Neuron (in vitro differentiated cells): ENCODE data around the gene PLA2G2C.

Experiments
- H2AFZ ChIP-seq: one replicate; pipeline ENCODE4 v1.6.1; 2013; ENCODE audit warnings: low read depth, mild to moderate bottlenecking, inconsistent platforms, low read length, moderate library complexity
- H3K27me3 ChIP-seq: one replicate; pipeline ENCODE4 v1.6.1; 2013; ENCODE audit warnings: low read length; ENCODE audit not compliant: insufficient read depth
- H3K36me3 ChIP-seq: one replicate; pipeline ENCODE4 v1.6.1; 2013; ENCODE audit warnings: low read length; ENCODE audit not compliant: insufficient read depth
- H3K4me1 ChIP-seq: one replicate; pipeline ENCODE4 v1.6.1; 2013; ENCODE audit warnings: low read length; ENCODE audit not compliant: insufficient read depth
- H3K4me3 ChIP-seq: 2 replicates; pipeline ENCODE4 v1.5.1; 2013; ENCODE audit warnings: mild to moderate bottlenecking, low read length, moderate library complexity
- H3K9me3 ChIP-seq: one replicate; pipeline ENCODE4 v1.6.1; 2013; ENCODE audit warnings: low read length

PLA2G2C gene

DNA sequence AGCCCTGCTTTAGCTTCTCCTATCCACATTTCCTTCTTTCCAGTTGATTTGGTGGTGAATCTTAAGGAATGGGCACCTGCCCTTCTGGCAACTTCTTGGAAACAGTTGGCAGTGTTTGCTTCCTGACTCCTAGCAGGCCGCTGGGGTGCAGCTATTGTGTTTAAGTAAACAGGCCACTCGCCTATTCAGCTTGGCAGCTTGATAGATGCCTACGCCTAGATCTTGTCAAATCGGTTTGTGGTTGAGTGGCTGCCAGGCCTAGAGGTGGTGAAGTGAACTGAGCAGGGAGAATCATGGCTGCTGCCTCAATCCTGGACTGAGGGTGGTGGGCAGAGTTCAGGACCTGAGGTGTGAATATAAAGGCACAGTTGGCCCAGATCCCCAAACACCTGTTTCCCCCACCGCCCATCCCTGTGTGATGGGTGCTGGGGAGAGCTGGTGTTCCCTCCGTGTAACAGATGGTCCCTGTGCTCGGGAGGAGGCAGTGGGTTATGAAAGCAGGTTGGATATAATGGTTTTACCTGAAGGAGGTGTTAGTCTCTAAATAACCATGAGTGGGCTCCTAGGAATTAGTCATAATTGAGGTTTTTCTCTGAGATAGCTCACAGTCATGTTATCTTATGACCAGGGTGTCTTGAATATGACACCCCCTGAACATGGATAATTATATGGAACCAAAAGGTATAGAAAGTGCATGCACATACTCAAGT, 940 bp upstream of the PLA2G2C start:
- Histone ChIP-seq H3K4me3 (no peak overlapping the region), H3K36me3 (no peaks in the 10 kb centered on the region), H2AFZ (no peak overlapping the region), H3K27me3 (peaks cover 29% of the 10 kb centered on the region), H3K9me3 (no peaks in the 10 kb centered on the region), H3K4me1 (peaks cover 7% of the 10 kb centered on the region)

DNA sequence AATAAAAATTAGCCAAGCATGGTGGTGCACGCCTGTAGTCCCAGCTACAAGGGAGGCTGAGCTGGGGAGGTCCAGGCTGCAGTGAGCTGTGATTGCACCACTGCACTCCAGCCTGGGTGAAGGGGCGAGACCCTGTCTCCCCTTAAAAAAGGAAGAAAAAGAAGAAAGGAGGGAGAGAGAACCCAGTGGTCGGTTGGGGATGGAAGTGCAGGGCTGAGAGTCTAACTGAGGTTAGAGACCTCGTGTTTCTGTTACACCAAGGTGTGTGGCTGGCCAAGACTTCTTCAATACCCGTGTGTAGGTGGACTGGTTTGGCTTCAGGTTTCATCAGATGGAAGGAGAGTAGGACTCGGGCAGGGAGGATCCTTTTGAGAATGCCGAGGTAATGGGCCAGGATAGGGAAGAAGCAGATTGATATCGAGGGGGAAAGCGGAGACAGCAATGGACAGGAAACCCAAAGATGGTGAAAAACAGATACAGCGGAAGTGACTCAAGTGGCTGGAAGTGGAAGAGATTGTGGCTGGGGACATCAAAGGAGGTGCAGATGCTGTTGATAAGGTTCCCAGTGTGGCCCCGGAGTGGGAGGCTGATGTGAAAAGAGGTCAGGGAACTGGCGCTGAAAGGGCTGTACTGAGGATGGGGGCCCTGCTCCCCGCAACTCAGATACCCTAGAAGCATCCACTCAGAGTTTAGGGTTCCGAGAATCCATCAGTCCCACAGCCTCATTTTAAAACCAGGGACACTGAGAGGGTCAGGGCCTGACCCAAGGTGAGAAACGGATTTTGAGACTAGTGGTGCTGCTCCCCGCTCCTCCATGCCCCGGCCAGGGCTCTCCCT, 1.1 kb downstream of the PLA2G2C start:
- Histone ChIP-seq H3K9me3 (no peaks in the 10 kb centered on the region), H3K27me3 (peaks cover 36% of the 10 kb centered on the region), H3K4me1 (peaks cover 7% of the 10 kb centered on the region), H3K36me3 (no peaks in the 10 kb centered on the region), H2AFZ (no peak overlapping the region), H3K4me3 (peak overlapping the region; percentile 17)

DNA sequence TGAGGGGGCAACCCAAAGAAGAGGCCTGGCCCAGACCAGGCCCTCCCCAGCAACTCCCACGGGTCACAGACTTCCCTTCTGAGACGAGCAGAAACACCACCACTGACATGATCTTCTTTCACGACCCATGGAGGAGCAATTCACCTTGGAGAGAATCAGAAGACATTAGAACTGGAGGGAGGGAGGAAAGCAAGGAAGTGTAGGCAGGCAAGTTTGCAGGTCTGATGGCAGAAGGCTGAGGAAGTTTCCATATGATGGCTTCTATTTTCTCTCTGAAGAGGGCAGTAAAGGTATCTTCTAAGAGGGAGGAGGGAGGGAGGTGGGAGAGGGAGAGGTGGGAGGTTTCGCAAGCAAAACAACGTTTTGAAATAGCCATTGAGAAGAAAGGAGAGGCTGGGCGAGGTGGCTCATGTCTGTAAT, 1.8 kb downstream of the PLA2G2C start:
- peaks cover 36% of the 10 kb centered on the region for H3K27me3 ChIP-seq
- no peaks in the 10 kb centered on the region for H3K36me3 ChIP-seq
- H3K4me3 ChIP-seq: no peak overlapping the region
- no peak overlapping the region for H2AFZ ChIP-seq
- H3K4me1 ChIP-seq: peaks cover 7% of the 10 kb centered on the region
- peaks cover 3% of the 10 kb centered on the region for H3K9me3 ChIP-seq

DNA sequence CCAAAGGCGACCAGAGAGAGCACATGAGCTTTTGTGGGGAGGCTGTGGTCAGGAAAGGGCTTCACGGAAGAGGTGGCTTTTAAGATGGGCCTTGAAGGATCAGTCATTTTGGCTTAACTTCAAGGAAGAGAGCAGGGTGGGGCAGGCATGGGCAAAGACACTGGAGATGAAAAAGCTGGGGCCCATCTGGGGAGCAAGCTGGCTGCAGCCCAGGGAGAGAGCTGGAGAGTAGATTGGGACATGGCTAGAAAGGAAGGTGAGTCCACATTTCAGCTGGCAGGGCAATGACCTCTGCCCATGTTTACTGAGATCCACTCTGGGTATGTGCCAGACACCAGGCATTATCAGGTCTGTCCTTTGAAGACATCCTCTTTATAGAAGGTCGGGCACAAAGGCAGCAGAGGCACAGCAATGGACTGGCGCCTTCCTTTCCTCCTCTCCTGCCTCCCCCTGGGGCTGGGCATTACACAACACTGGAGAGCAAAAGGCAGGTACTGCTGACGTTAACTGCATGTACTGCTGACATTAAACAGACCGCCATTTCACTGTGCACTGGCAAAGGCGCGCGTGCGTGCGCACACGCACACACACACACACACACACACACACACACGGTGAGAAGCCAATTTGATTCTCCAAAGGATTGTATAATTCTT, 2.6 kb downstream of the PLA2G2C start:
- Histone ChIP-seq H2AFZ (no peak overlapping the region), H3K4me3 (no peak overlapping the region), H3K27me3 (peaks cover 34% of the 10 kb centered on the region), H3K9me3 (peaks cover 3% of the 10 kb centered on the region), H3K36me3 (no peaks in the 10 kb centered on the region), H3K4me1 (peaks cover 7% of the 10 kb centered on the region)

DNA sequence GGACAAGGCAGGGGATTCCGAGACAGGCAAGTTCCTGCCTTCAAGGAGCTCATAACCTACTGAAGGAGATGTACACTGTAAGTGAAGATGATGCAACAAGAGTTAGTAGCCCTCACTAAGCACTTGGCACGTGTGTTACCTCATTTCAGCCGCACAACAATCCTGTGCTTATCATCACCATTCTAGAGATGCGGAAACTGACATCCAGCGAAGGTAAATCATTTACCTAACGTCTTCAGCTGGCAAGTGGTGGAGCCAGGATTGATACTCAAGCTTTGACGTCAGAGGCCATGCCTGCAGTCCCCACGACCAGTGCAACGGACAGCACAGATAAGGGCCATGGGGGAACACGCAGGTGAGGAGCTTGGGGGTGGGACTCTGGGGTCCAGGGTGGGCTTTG, 3.3 kb downstream of the PLA2G2C start:
- Histone ChIP-seq H2AFZ (no peak overlapping the region), H3K4me1 (peaks cover 7% of the 10 kb centered on the region), H3K9me3 (peaks cover 3% of the 10 kb centered on the region), H3K36me3 (no peaks in the 10 kb centered on the region), H3K4me3 (no peak overlapping the region), H3K27me3 (peaks cover 27% of the 10 kb centered on the region)

DNA sequence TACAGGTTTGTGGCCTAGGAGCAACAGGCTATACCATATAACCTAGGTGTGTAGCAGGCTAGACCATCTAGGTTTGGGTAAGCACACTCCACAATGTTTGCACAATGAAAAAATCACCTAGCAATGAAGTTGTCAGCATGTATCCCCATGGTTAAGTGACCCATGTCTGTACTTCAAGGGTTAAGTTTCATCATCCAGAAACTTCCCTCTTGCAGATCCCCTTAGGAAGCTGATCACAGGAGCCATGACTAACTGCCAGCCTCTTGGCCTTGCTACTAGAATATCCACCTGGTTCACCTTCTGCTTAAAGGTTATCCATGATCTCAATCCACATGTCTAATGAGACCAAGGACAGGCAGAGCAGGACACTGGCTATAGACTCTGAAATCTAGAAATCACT, 3.9 kb downstream of the PLA2G2C start:
- H3K27me3 ChIP-seq: peaks cover 24% of the 10 kb centered on the region
- H3K9me3 ChIP-seq: peaks cover 3% of the 10 kb centered on the region
- H3K4me3 ChIP-seq: no peak overlapping the region
- H2AFZ ChIP-seq: no peak overlapping the region
- H3K36me3 ChIP-seq: no peaks in the 10 kb centered on the region
- peaks cover 7% of the 10 kb centered on the region for H3K4me1 ChIP-seq

DNA sequence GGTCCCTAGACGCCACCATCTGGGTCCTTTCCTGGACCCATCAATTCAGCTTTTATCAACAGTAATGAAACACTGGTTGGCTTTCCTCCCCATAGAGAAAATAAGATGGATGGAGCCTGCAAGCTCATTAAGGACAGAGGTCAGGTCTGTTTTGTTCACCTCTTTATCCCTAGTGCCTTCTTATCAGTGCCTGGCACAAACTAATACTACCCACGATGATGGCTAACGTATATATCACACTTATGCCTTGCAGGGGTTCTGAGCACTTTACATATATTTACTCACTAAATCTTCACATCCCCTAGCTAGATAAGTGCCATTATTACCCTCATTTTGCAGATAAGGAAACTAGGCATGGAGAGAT, 5.5 kb downstream of the PLA2G2C start:
- no peaks in the 10 kb centered on the region for H3K36me3 ChIP-seq
- H2AFZ ChIP-seq: no peak overlapping the region
- peaks cover 31% of the 10 kb centered on the region for H3K27me3 ChIP-seq
- H3K9me3 ChIP-seq: peaks cover 3% of the 10 kb centered on the region
- no peaks in the 10 kb centered on the region for H3K4me1 ChIP-seq
- no peak overlapping the region for H3K4me3 ChIP-seq

DNA sequence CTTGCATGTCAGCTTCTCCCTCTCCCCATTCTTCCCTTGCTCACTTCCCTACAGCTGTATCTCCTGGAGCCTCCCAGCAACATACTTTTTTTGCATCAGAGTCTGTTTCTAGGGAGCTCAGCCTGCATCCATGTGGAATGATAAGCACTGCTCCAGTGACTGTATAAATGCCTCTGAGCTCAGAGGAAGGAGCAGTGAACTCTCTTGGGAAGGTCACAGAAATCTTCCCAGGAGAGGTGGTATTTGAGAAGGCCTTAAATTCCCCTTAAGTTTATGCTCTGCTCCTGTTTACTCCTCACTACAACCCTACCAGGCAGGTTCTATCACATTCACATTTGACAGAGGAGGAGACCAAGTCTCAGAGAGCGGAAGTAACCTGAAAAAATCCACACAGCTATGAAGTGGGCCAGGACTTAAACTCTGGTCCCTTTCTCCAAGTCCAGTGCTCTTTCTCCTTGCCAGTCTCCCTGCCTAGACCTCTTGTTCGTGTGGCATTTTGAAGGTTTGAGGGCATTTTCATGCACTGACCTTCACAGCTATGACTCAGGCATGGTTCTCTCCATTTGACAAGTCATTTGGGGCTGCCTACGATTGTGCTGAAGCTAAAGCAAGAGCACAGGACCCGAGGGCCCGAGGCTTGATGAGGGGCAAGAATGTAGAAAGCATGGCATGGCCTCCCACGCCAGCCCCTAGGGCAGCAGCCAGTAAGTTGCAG, 6.0 kb downstream of the PLA2G2C start:
- H3K27me3 ChIP-seq: peaks cover 29% of the 10 kb centered on the region
- H3K4me1 ChIP-seq: no peaks in the 10 kb centered on the region
- no peaks in the 10 kb centered on the region for H3K36me3 ChIP-seq
- no peak overlapping the region for H2AFZ ChIP-seq
- H3K9me3 ChIP-seq: peaks cover 3% of the 10 kb centered on the region
- H3K4me3 ChIP-seq: no peak overlapping the region

DNA sequence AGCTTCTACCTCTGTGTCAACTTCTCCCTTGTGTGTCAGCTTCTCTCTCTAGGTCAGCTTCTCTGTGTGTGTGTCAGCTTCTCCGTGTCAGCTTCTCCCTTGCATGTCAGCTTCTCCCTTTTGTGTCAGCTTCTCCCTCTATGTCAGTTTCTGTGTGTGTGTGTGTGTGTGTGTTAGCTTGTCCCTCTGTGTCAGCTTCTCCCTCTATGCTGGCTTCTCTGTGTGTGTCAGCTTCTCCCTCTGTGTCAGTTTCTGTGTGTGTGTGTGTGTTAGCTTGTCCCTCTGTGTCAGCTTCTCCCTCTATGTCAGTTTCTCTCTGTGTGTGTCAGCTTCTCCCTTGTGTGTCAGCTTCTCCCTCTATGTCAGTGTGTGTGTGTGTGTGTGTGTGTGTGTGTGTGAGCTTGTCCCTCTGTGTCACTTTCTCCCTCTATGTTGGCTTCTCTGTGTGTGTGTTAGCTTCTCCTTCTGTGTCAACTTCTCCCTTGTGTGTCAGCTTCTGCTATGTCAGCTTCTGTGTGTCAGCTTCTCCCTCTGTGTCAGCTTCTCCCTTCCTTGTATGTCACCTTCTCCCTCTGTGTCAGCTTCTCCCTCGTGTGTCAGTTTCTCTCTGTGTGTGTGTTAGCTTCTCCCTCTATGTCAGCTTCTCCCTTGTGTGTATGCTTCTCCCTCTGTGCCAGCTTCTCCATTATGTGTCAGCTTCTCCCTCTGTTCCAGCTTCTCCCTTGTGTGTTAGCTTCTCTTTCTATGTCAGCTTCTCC, 6.8 kb downstream of the PLA2G2C start:
- H3K4me3 ChIP-seq: no peak overlapping the region
- peaks cover 3% of the 10 kb centered on the region for H3K9me3 ChIP-seq
- peaks cover 27% of the 10 kb centered on the region for H3K27me3 ChIP-seq
- no peaks in the 10 kb centered on the region for H3K36me3 ChIP-seq
- no peak overlapping the region for H2AFZ ChIP-seq
- H3K4me1 ChIP-seq: no peaks in the 10 kb centered on the region

DNA sequence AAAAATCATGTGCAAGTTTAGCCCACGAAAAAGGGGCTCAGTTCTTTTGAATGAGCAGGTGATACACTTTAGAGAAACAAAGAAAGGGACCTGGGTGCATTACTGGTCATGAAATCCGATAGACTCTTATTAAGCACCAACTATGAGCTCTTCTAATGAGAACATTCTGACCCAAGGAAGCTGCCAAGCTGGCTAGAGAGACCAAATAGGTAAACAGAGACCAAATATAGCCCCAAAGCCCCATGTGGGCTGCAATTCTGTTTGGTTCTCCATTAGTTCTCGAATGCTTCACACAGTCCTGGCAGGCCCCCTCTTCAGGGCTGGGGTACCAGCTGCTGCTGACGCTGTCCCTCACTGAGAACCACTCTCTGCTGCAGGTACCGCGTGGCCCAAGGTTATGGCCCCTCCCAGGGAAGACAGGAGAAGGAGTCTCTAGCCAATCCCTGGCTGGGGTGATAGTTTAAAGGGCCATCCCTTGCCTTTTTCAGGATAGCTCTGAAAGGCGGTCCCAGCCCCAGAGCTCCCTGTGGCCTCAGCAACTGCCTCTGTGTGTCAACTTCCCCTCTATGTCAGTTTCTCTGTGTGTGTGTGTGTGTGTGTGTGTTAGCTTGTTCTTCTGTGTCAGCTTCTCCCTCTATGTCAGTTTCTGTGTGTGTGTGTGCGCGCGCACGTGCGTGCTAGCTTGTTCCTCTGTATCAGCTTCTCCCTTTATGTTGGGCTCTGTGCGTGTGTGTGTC, 7.5 kb downstream of the PLA2G2C start:
- H2AFZ ChIP-seq: no peak overlapping the region
- H3K36me3 ChIP-seq: no peaks in the 10 kb centered on the region
- H3K9me3 ChIP-seq: peaks cover 3% of the 10 kb centered on the region
- H3K4me1 ChIP-seq: no peaks in the 10 kb centered on the region
- peaks cover 23% of the 10 kb centered on the region for H3K27me3 ChIP-seq
- H3K4me3 ChIP-seq: no peak overlapping the region

DNA sequence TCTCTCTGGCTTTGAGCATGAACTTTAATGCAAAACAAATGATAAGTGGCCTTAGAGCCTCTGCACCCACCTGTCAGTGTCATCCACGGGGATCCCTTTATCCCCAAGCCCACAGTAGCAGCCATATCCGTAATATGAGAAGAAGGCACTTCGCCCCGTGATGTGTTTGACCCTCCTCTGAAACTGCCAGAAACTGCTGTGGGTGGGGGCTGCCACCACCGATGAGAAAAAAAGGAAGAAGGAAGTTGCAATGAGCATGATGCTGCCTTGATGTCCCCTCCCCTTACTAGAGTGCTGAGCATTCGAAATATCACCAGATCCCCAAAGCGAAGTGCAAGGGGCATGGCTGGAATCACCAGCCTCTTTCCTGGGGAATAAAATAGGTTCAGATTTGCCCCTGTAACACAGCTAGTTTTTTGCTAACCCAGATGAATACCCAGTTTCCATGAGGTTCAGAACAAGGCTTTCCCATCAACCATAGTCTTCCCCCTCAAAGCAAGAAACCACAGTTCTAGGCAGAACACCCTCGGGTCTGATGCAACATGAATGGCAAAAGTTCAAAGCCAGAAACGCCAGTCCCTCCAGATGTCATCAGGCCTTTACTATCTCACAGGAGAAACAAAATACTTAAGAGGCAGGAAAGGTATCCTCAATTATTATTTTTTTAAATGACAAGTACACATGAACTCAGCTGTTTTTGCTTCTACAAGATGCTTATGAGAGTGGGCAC, 11.2 kb downstream of the PLA2G2C start:
- no peaks in the 10 kb centered on the region for H3K36me3 ChIP-seq
- no peak overlapping the region for H2AFZ ChIP-seq
- no peaks in the 10 kb centered on the region for H3K4me1 ChIP-seq
- no peak overlapping the region for H3K4me3 ChIP-seq
- H3K9me3 ChIP-seq: peaks cover 3% of the 10 kb centered on the region
- H3K27me3 ChIP-seq: peaks cover 15% of the 10 kb centered on the region
